Tibial nerve (tissue), 4 donors: ENCODE measurements around the gene ELMO3. TPM values are rescaled to one million over a fixed set of nuclear protein-coding genes. Genes with fewer than 3 reads are reported as not detected.

Experiments
- DNase-seq, 2 donors: peaks; one replicate each; pipeline ENCODE4 v3.0.0-alpha.2; 2019; ENCODE audit warnings: low spot score in 2 of 2
- H3K27ac ChIP-seq, 4 donors: fragments of 200-600 bp; sonication (generic) in 3 of 4; one replicate each; pipeline ENCODE4 v1.5.1; 2017 to 2019; ENCODE audit warnings: mild to moderate bottlenecking in 1 of 4
- H3K27me3 ChIP-seq, 2 donors: fragments of 200-600 bp; sonication (generic) in 1 of 2; one replicate each; pipeline versions ENCODE4 v1.5.1 to v1.6.0; 2017 to 2019
- H3K36me3 ChIP-seq, 3 donors: fragments of 200-600 bp; sonication (generic); one replicate each; pipeline ENCODE4 v1.5.1; 2018 to 2019
- H3K4me1 ChIP-seq, 4 donors: fragments of 200-600 bp; sonication (generic) in 3 of 4; one replicate each; pipeline ENCODE4 v1.5.1; 2017 to 2019
- H3K4me3 ChIP-seq, 4 donors: fragments of 200-600 bp; sonication (generic) in 3 of 4; one replicate each; pipeline ENCODE4 v1.5.1; 2017 to 2019; ENCODE audit warnings: mild to moderate bottlenecking in 1 of 4, moderate library complexity in 1 of 4
- H3K9me3 ChIP-seq, 4 donors: fragments of 200-600 bp; sonication (generic) in 3 of 4; one replicate each; pipeline ENCODE4 v1.5.1; 2017 to 2019
- EP300 ChIP-seq, 2 donors: sonication (generic); formaldehyde crosslinking; IDR thresholded peaks; one replicate each; pipeline ENCODE4 v1.6.1; 2017; ENCODE audit warnings: antibody characterized with exemption in 2 of 2, mild to moderate bottlenecking in 1 of 2
- POLR2A ChIP-seq, 2 donors: fragments of 450-650 bp; IDR thresholded peaks; one replicate each; pipeline ENCODE4 v1.6.1; 2017; ENCODE audit warnings: antibody characterized with exemption in 2 of 2, mild to moderate bottlenecking in 2 of 2, moderate library complexity in 2 of 2
- WGBS, 2 donors: methylation state at CpG; one replicate each; pipeline ENCODE4 v1.1.5; 2018; 5-methylcytosine and 5-hydroxymethylcytosine counted together
- total RNA-seq, 4 donors: library from RNA; depleted of rRNA; stranded (reverse); fragments of >200 nt; gene quantifications; one replicate each; pipeline ENCODE4 v1.1.0, GENCODE V29; 2016
- TF ChIP-seq, protein P1 (sequence below), 5 experiments: fragments of 200-600 bp in 3 of 5; fragments of 450-650 bp in 2 of 5; sonication (generic) in 3 of 5; IDR thresholded peaks; one replicate each; pipeline ENCODE4 v1.5.1; 2016 to 2019; ENCODE audit warnings: antibody characterized with exemption in 5 of 5, mild to moderate bottlenecking in 3 of 5, moderate library complexity in 2 of 5

ELMO3 gene
- total RNA-seq, 4 donors from 2014 or later, result 2.4 to 14.4 (median 4.4) TPM

DNA sequence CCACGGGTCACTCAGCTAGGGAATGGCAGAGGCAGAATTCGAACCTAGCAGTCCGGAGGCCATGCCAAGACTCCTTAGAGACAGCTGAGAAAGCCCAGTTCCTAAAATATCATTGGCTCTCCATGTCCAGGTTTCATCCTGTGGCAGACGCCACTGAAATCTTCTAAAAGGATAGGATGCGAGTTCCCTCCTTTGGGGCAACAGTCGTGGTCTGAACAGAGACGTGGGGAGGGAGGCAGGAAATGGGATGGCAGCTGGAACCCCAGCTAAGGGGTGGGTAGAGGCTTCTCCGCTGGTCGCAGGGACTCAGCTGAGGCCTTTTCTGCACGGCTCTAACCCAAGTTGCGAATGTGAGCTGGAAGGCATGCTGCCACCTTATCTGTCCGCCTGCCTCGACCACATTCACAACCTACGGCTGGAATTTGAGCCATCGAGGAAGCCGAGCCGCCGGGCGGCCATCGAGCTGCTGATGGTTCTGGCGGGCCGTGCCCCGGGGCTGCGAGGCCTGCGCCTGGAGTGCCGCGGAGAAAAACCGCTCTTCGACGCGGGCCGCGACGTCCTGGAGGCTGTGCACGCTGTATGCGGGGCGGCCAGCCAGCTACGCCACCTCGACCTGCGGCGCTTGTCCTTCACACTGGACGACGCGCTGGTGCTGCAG lies 36.3 kb upstream of the ELMO3 start:
- no peaks in the 10 kb centered on the region for H3K36me3 ChIP-seq
- H3K27ac ChIP-seq, result peak overlapping the region in 1 of 4 donors; percentile 78
- peaks cover 0 to 60% of the 10 kb centered on the region in 2 donors for H3K27me3 ChIP-seq
- H3K9me3 ChIP-seq, result no peaks in the 10 kb centered on the region
- H3K4me1 ChIP-seq, result peaks cover 0 to 73% (median 39%) of the 10 kb centered on the region in 4 donors
- peak overlapping the region in 2 of 4 donors; percentile 26 to 49 for H3K4me3 ChIP-seq
- DNase-seq, result no peak
- TF ChIP-seq, protein P1, sequence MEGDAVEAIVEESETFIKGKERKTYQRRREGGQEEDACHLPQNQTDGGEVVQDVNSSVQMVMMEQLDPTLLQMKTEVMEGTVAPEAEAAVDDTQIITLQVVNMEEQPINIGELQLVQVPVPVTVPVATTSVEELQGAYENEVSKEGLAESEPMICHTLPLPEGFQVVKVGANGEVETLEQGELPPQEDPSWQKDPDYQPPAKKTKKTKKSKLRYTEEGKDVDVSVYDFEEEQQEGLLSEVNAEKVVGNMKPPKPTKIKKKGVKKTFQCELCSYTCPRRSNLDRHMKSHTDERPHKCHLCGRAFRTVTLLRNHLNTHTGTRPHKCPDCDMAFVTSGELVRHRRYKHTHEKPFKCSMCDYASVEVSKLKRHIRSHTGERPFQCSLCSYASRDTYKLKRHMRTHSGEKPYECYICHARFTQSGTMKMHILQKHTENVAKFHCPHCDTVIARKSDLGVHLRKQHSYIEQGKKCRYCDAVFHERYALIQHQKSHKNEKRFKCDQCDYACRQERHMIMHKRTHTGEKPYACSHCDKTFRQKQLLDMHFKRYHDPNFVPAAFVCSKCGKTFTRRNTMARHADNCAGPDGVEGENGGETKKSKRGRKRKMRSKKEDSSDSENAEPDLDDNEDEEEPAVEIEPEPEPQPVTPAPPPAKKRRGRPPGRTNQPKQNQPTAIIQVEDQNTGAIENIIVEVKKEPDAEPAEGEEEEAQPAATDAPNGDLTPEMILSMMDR (IDR thresholded peaks at IDR 0.05), result no peak
- TF ChIP-seq EP300 (IDR thresholded peaks at IDR 0.05), result no peak
- TF ChIP-seq POLR2A (IDR thresholded peaks at IDR 0.05), result no peak
- WGBS, 2 donors, result 24 to 37% methylated on average over 15 to 24 of the region's 44 CpGs

DNA sequence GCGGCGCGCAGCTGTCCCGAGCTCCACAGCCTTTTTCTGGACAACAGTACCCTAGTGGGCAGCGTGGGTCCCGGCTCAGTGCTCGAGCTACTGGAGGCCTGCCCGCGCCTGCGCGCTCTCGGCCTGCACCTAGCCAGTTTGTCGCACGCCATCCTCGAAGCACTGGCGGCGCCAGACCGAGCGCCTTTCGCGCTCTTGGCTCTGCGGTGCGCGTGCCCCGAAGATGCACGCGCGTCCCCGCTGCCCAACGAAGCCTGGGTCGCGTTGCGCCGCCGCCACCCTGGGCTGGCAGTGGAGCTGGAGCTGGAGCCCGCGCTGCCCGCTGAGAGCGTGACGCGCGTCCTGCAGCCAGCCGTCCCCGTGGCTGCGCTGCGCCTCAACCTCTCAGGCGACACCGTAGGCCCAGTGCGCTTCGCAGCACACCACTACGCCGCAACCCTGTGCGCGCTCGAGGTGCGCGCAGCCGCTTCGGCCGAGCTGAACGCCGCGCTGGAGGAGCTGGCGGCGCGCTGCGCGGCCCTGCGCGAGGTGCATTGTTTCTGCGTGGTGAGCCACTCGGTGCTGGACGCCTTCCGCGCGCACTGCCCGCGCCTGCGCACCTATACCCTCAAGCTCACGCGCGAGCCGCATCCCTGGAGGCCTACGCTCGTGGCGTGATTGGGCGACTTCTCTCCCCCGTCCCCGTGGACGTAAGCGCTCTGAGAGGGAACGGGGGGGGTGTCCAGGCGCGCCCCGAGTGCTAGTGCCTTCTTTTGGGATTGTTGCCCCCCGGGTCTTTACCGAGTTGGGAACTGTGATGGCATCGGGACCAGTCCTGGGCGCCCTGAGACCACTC lies 35.5 kb upstream of the ELMO3 start:
- peaks cover 0 to 64% of the 10 kb centered on the region in 2 donors for H3K27me3 ChIP-seq
- TF ChIP-seq POLR2A (IDR thresholded peaks at IDR 0.05) (peak in 1 of 2 donors; percentile 27), EP300 (IDR thresholded peaks at IDR 0.05) (no peak)
- TF ChIP-seq, protein P1 (IDR thresholded peaks at IDR 0.05), result no peak
- H3K4me1 ChIP-seq, result peaks cover 0 to 73% (median 39%) of the 10 kb centered on the region in 4 donors
- WGBS, 2 donors, result 4 to 6% methylated on average over 43 to 72 of the region's 99 CpGs
- peak in 1 of 2 donors; percentile 16 for DNase-seq
- no peaks in the 10 kb centered on the region for H3K36me3 ChIP-seq
- H3K9me3 ChIP-seq, result no peaks in the 10 kb centered on the region
- peak overlapping the region; percentile 24 to 49 (median 27) for H3K4me3 ChIP-seq
- peak overlapping the region; percentile 56 to 78 (median 60) for H3K27ac ChIP-seq

DNA sequence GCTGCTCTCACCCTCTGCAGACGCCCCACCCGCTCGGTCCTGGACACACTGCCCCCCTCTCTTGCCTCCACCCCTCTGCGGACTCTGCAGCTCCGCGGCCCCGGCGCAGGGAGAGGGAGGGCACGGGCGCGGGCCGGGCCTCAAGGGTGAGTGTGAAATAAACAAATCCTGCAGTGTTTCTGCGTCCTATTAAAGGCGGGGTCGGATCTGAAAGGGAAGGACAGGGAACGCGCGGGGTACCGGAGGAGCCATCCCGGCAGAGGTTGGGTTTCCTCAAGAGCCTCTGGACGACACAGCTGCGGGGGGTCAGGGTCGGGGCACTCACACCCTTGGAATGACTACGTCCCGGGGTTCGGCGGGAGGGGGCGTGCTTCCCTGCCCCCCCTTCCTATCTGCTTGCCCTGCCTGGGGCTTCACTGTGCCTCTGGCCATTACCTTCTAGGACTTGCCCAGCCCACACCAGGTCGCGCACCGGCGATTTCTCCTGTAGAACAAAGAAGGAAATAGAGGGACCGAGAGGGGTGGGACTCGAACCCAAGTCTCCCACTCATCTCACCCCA lies 34.9 kb upstream of the ELMO3 start:
- WGBS, 2 donors, result 1 to 6% methylated on average over 24 to 27 of the region's 34 CpGs
- H3K9me3 ChIP-seq, result no peaks in the 10 kb centered on the region
- peak overlapping the region; percentile 24 to 49 (median 27) for H3K4me3 ChIP-seq
- peaks cover 0 to 68% of the 10 kb centered on the region in 2 donors for H3K27me3 ChIP-seq
- peaks cover 0 to 74% (median 38%) of the 10 kb centered on the region in 4 donors for H3K4me1 ChIP-seq
- no peaks in the 10 kb centered on the region for H3K36me3 ChIP-seq
- DNase-seq, result no peak
- TF ChIP-seq EP300 (IDR thresholded peaks at IDR 0.05) (no peak), POLR2A (IDR thresholded peaks at IDR 0.05) (no peak)
- TF ChIP-seq, protein P1 (IDR thresholded peaks at IDR 0.05), result no peak
- peak overlapping the region; percentile 56 to 78 (median 60) for H3K27ac ChIP-seq

- no peaks in the 10 kb centered on the region for H3K36me3 ChIP-seq
- TF ChIP-seq EP300 (IDR thresholded peaks at IDR 0.05) (peak in 1 of 2 donors; percentile 33), POLR2A (IDR thresholded peaks at IDR 0.05) (peak in 1 of 2 donors; percentile 57)
- TF ChIP-seq, protein P1 (IDR thresholded peaks at IDR 0.05), result no peak
- peaks cover 0 to 76% (median 42%) of the 10 kb centered on the region in 4 donors for H3K4me1 ChIP-seq
- peaks cover 0 to 68% of the 10 kb centered on the region in 2 donors for H3K27me3 ChIP-seq
- no peaks in the 10 kb centered on the region for H3K9me3 ChIP-seq
- peak in 1 of 2 donors; percentile 31 for DNase-seq
- WGBS, 2 donors, result 0 to 1% methylated on average over 4 to 21 of the region's 41 CpGs
- peak within 1 kb of the TSS; percentile 24 to 49 (median 27) for H3K4me3 ChIP-seq
- peak within 1 kb of the TSS; percentile 58 to 78 (median 66) for H3K27ac ChIP-seq
Observed at GRCh38 chr16:67164599-67165061, 34.3 kb upstream of the ELMO3 start, which contains the start of gene HSF4. Gene HSF4, plus strand, starts transcription at chr16:67164745. Its CDS starts 67 bp downstream, at chr16:67164812.
